Measurements from ENCODE around the gene ANXA11.

- TF ChIP-seq CTCF (conservative IDR thresholded peaks at IDR 0.05; ENCODE audit: low read length) (no peak), EZH2phosphoT487 (IDR thresholded peaks at IDR 0.05; ENCODE audit: borderline replicate concordance, low read depth, low read length) (no peak)
These were observed 72.8 kb downstream of the ANXA11 start, which contains the start of gene PLAC9 for GRCh38 chr10:80132299-80133139.

All from OCI-LY7 (cell line).